Endothelial cell of umbilical vein (primary cell): ENCODE results near the gene CAMKV. TPM values are rescaled to one million over a fixed set of nuclear protein-coding genes. Genes with fewer than 3 reads are reported as not detected.

Source experiments
- BruUV-seq: library from RNA; stranded (reverse); fragments of 400-500 nt; replicated peaks from 2 replicates; lab custom pipeline; 2021; lab: Mats Ljungman, UMichigan
- CTCF ChIA-PET: fragments of 300-600, 350-600 bp; sonication (Branson Sonifier 250); formaldehyde crosslinking; loops from one replicate; lab custom pipeline; 2021; ENCODE audit warnings: antibody characterized with exemption, inconsistent platforms; lab: Charles Lee
- POLR2A ChIA-PET: fragments of 300-600, 350-600 bp; sonication (Branson Sonifier 250); formaldehyde crosslinking; loops from one replicate; lab custom pipeline; 2021; ENCODE audit warnings: antibody characterized with exemption, inconsistent platforms; lab: Charles Lee
- DNase-seq: peaks from one replicate; pipeline ENCODE4 v3.0.0-alpha.2; 2011; ENCODE audit warnings: low read depth, low spot score
- FAIRE-seq: peaks from 2 replicates; lab custom pipeline; 2011; peaks lifted over from hg19 to GRCh38; lab: Jason Lieb, UNC
- H2AFZ ChIP-seq: 2 replicates; pipeline ENCODE4 v1.6.0; 2012; ENCODE audit warnings: low read depth, low read length, control low read depth, inconsistent platforms
- H3K27ac ChIP-seq: 2 replicates; pipeline ENCODE4 v1.5.1; 2011; ENCODE audit warnings: low read depth, mild to moderate bottlenecking, control low read depth, low read length, moderate library complexity; ENCODE audit not compliant: insufficient read depth
- H3K27me3 ChIP-seq, 2 experiments: 2 replicates each; pipeline versions ENCODE4 v1.6.0 to v1.6.1; 2011; ENCODE audit warnings: low read length in 2 of 2, mixed read lengths in 1 of 2; ENCODE audit not compliant: control insufficient read depth in 2 of 2, insufficient read depth in 2 of 2
- H3K36me3 ChIP-seq, 2 experiments: 2 replicates in 1 of 2; 3 replicates in 1 of 2; pipeline ENCODE4 v1.5.1; 2011; ENCODE audit warnings: low read length in 2 of 2, mild to moderate bottlenecking in 1 of 2, moderate library complexity in 1 of 2; ENCODE audit not compliant: control insufficient read depth in 2 of 2, insufficient read depth in 2 of 2; ENCODE audit errors: extremely low read depth in 1 of 2
- H3K4me1 ChIP-seq: 3 replicates; pipeline ENCODE4 v1.5.1; 2011; ENCODE audit warnings: mild to moderate bottlenecking, low read length; ENCODE audit not compliant: control insufficient read depth, insufficient read depth; ENCODE audit errors: extremely low read depth
- H3K4me2 ChIP-seq: 2 replicates; pipeline ENCODE4 v1.6.1; 2011; ENCODE audit warnings: low read length, control low read depth, mixed read lengths; ENCODE audit not compliant: insufficient read depth
- H3K4me3 ChIP-seq, 3 experiments: fragments of 200-600 bp in 1 of 3; sonication (generic), shearing (Covaris generic) in 1 of 3; replicated peaks in 1 of 3; 2 replicates each; pipeline ENCODE4 v1.5.1; 2011 to 2016; ENCODE audit warnings: control low read depth in 3 of 3, low read length in 3 of 3, mild to moderate bottlenecking in 2 of 3, inconsistent platforms in 1 of 3, low read depth in 1 of 3, moderate library complexity in 1 of 3; ENCODE audit not compliant: insufficient read depth in 1 of 3
- H3K79me2 ChIP-seq: 2 replicates; pipeline ENCODE4 v1.6.0; 2012; ENCODE audit warnings: low read length, inconsistent platforms; ENCODE audit not compliant: control insufficient read depth, insufficient read depth
- H3K9ac ChIP-seq: replicated peaks from 2 replicates; pipeline ENCODE3; 2011; ENCODE audit warnings: low read length, control low read depth; ENCODE audit not compliant: insufficient read depth; ENCODE audit errors: extremely low read depth
- H3K9me1 ChIP-seq: replicated peaks from 3 replicates; pipeline ENCODE4 v1.6.0; 2011; ENCODE audit warnings: mild to moderate bottlenecking, low read length; ENCODE audit not compliant: control insufficient read depth, insufficient read depth; ENCODE audit errors: extremely low read depth
- H3K9me3 ChIP-seq: replicated peaks from 2 replicates; pipeline ENCODE4 v1.5.1; 2012; ENCODE audit warnings: low read length, inconsistent platforms; ENCODE audit not compliant: control insufficient read depth, insufficient read depth
- H4K20me1 ChIP-seq: replicated peaks from 2 replicates; pipeline ENCODE3; 2011; ENCODE audit warnings: mild to moderate bottlenecking, low read length; ENCODE audit not compliant: control insufficient read depth, insufficient read depth; ENCODE audit errors: extremely low read depth
- EZH2 ChIP-seq: IDR thresholded peaks from 2 replicates; pipeline ENCODE4 v1.6.1; 2012; ENCODE audit warnings: borderline replicate concordance, low read depth, mild to moderate bottlenecking, moderate library complexity, low read length, inconsistent platforms; ENCODE audit not compliant: severe bottlenecking
- FOS ChIP-seq: IDR thresholded peaks from 2 replicates; pipeline ENCODE4 v1.6.1; 2011; ENCODE audit warnings: mild to moderate bottlenecking, low read length, moderate library complexity, borderline replicate concordance; ENCODE audit not compliant: insufficient read depth
- GATA2 ChIP-seq: IDR thresholded peaks from 2 replicates; pipeline ENCODE4 v1.7.0; 2011; ENCODE audit warnings: low read depth, mild to moderate bottlenecking, moderate library complexity, mixed read lengths, low read length; ENCODE audit not compliant: insufficient read length, insufficient read depth
- JUN ChIP-seq: IDR thresholded peaks from 2 replicates; pipeline ENCODE4 v1.6.1; 2011; ENCODE audit warnings: borderline replicate concordance, low read depth; ENCODE audit not compliant: insufficient read length, insufficient read depth
- MYC ChIP-seq: IDR thresholded peaks from one replicate; pipeline ENCODE4 v1.6.1; 2011; ENCODE audit warnings: mild to moderate bottlenecking, low read depth, low read length
- POLR2A ChIP-seq: IDR thresholded peaks from 2 replicates; pipeline ENCODE4 v1.6.1; 2012; ENCODE audit warnings: low read depth, mild to moderate bottlenecking, control low read depth, low read length
- POLR2AphosphoS5 ChIP-seq: IDR thresholded peaks from 2 replicates; pipeline ENCODE4 v1.6.1; 2012; ENCODE audit warnings: low read depth, mild to moderate bottlenecking, control low read depth, low read length, moderate library complexity; ENCODE audit not compliant: insufficient read depth
- dilution Hi-C: fragments of 300-500 bp; cut with MboI; formaldehyde crosslinking; loops from one replicate; pipeline ENCODE4 v1.15.0; 2019; ENCODE audit warnings: low sequenced_read_pairs; ENCODE audit not compliant: extremely low pct_ligation_motif_present
- intact Hi-C: fragments of 100-400 bp; cut with micrococcal nuclease; formaldehyde crosslinking; loops from one replicate; pipeline ENCODE4 v1.10.0; 2022
- polyA plus RNA-seq, 4 experiments: library from polyadenylated mRNA; depleted of rRNA in 3 of 4; stranded (reverse) in 3 of 4; unstranded in 1 of 4; fragments of >200 nt; gene quantifications; 2 replicates each; pipeline versions ENCODE4 v1.2.1 to v1.2.3, GENCODE V29; 2011 to 2012; ENCODE audit warnings: missing spikeins in 1 of 4
- total RNA-seq: library from RNA; stranded (reverse); gene quantifications from 2 replicates; pipeline ENCODE4 v1.2.3, GENCODE V29; 2021
- TF ChIP-seq, protein P1 (sequence below): IDR thresholded peaks from 2 replicates; pipeline ENCODE4 v1.6.1; 2011; ENCODE audit not compliant: insufficient read depth, insufficient read length
- TF ChIP-seq, protein P2 (sequence below), 2 donors: IDR thresholded peaks; 1 replicate in 1 of 2; 2 replicates in 1 of 2; pipeline ENCODE4 v1.5.1; 2011; ENCODE audit warnings: low read length in 2 of 2, mild to moderate bottlenecking in 2 of 2, moderate library complexity in 2 of 2, control low read depth in 1 of 2, inconsistent platforms in 1 of 2, low read depth in 1 of 2; ENCODE audit not compliant: insufficient read depth in 1 of 2; ENCODE audit errors: extremely low read depth in 1 of 2

Gene CAMKV
- total and polyA plus RNA-seq, 2 donors (not counting 3 experiments of a cell fraction or from before 2014, with no cell fraction given), result not detected

DNA sequence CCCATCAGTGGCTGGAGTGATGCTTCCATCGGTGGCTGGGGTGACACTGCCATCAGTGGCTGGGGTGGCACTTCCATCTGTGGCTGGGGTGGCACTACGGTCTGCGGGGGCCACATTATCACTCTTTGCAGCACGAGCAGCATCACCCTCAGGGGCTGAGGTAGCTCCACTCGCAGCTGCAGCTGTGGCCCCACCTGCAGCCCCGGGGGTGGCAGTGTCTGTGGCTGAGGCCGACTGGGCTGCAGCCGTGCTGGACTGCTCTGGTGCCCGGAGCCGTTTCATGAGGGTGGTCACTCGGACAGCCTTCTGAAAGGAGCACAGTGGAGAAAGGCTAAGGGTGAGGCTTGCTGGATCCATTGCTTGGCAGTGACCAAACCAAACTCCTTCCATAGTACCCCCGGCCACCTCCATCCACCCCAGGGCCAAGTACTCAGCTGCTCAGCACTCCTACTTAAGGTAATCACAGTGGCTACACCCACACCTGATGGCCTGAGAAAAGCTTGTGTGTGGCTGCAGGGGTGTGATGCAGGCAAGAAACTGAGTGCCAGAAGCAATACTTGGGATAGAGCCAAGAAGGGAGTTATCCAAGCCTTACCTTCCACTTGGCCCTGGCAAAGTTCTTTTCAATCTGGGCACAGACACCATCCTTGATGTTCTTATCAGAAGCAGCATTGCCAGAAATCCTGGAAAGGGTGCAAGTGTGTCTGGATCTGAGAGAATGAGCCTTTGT lies 10.0 kb downstream of the CAMKV start:
- ChIA-PET CTCF (interaction anchor here (1.2 kb wide), 1 partner anchor 21 kb away, joined by 4 read pairs; no protein-coding TSS in a partner anchor), POLR2A (interaction anchor here (0.9 kb wide), 1 partner anchor 52 kb away, joined by 3 read pairs; no protein-coding TSS in a partner anchor)
- intact Hi-C loops, result no loop called here
- dilution Hi-C loops, result no loop called here
- H3K4me2 ChIP-seq, result no peak overlapping the region
- no peak overlapping the region for H3K27ac ChIP-seq
- no peak for DNase-seq
- H3K27me3 ChIP-seq, result peaks cover 0 to 9% of the 10 kb centered on the region in 2 experiments
- TF ChIP-seq JUN (no peak), POLR2AphosphoS5 (no peak)
- TF ChIP-seq, protein P1, sequence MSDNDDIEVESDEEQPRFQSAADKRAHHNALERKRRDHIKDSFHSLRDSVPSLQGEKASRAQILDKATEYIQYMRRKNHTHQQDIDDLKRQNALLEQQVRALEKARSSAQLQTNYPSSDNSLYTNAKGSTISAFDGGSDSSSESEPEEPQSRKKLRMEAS, result no peak
- H3K9me1 ChIP-seq, result no peaks in the 10 kb centered on the region
- peaks cover 3% of the 10 kb centered on the region for H3K79me2 ChIP-seq
- H3K9ac ChIP-seq, result no peak overlapping the region
- no peak for FAIRE-seq
- H3K9me3 ChIP-seq, result no peaks in the 10 kb centered on the region
- BruUV-seq, result no TSS peak
- H3K4me1 ChIP-seq, result peaks cover 12% of the 10 kb centered on the region
- H3K36me3 ChIP-seq, result no peaks in the 10 kb centered on the region
- no peak overlapping the region for H3K4me3 ChIP-seq
- no peaks in the 10 kb centered on the region for H4K20me1 ChIP-seq
- H2AFZ ChIP-seq, result no peak overlapping the region

DNA sequence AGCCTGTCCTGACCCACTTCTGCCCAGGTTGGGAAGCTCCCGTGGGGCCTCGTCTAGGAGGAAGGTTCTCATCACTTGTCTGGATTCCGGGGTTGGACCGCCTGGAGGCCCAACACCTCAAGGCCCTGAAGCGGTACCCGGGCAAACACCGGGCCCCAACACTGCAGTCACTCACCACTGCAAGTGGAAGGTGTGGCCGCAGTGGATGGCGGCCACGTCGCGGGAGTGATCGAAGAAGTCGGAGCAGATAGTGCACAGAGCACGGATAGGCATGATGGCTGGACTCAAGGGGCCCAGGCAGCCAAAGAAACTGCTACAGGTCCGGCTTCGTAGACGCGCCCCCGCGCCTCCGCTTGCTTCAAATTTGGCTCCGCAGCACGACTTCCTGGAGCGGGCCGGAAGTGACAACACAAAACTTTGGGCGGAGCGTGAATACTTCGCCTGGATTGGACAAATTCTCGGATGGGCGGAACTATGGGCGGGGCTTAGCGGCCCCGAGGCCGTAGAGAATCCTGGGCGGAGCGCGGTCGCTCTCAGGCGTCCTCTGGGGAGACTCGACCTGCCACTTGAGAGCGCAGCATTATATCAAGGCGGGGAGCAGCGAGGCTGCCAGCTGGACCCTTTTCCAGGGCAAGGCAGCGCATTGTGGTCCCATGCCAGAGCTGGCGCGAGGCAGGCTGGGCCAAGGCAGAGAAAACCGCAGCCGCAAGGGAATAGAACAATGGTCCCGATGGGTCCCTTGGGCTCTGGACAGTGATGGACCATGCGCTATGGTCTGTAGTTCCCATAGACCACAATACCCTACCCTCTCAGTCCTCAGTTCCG lies 13.3 kb downstream of the CAMKV start, which contains the start of gene TRAIP:
Gene TRAIP, minus strand, starts transcription at position 384 of the 825 bp plus-strand sequence. Its CDS starts 111 bp downstream, at position 273.
- TF ChIP-seq POLR2A, result peak; percentile 72
- no peak for TF ChIP-seq JUN
- TF ChIP-seq, protein P2, sequence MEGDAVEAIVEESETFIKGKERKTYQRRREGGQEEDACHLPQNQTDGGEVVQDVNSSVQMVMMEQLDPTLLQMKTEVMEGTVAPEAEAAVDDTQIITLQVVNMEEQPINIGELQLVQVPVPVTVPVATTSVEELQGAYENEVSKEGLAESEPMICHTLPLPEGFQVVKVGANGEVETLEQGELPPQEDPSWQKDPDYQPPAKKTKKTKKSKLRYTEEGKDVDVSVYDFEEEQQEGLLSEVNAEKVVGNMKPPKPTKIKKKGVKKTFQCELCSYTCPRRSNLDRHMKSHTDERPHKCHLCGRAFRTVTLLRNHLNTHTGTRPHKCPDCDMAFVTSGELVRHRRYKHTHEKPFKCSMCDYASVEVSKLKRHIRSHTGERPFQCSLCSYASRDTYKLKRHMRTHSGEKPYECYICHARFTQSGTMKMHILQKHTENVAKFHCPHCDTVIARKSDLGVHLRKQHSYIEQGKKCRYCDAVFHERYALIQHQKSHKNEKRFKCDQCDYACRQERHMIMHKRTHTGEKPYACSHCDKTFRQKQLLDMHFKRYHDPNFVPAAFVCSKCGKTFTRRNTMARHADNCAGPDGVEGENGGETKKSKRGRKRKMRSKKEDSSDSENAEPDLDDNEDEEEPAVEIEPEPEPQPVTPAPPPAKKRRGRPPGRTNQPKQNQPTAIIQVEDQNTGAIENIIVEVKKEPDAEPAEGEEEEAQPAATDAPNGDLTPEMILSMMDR (IDR thresholded peaks at IDR 0.05; ENCODE audit: extremely low read depth in 1 of 2, insufficient read depth in 1 of 2, low read depth in 1 of 2, low read length in 2 of 2), result no peak
- peak; percentile 45 for TF ChIP-seq POLR2AphosphoS5
- TF ChIP-seq, protein P1, result peak; percentile 33
- TF ChIP-seq EZH2, result no peak
- no peak for TF ChIP-seq GATA2
- TF ChIP-seq FOS, result no peak
- TF ChIP-seq MYC, result no peak
- peaks cover 12% of the 10 kb centered on the region for H3K4me1 ChIP-seq
- no peaks in the 10 kb centered on the region for H4K20me1 ChIP-seq
- no peak within 1 kb of the TSS for H3K27ac ChIP-seq
- H3K9me1 ChIP-seq, result no peaks in the 10 kb centered on the region
- peaks cover 3% of the 10 kb centered on the region for H3K79me2 ChIP-seq
- no peaks in the 10 kb centered on the region for H3K27me3 ChIP-seq
- dilution Hi-C loops (no loop called here), intact Hi-C loops (loop anchor here (2.0 kb wide), 1 partner anchor 50 kb away; no protein-coding TSS in a partner anchor)
- peak; percentile 97 for DNase-seq
- BruUV-seq, result TSS peak; percentile 59
- peak within 1 kb of the TSS; percentile 84 for H3K4me2 ChIP-seq
- FAIRE-seq, result peak; percentile 99
- CTCF ChIA-PET, result interaction anchor here (1.2 to 1.3 kb wide), 2 partner anchors 12 to 53 kb away, joined by 3 to 5 read pairs; partner anchors contain the start of gene INKA1
- no peaks in the 10 kb centered on the region for H3K36me3 ChIP-seq
- peak within 1 kb of the TSS; percentile 97 for H2AFZ ChIP-seq
- peak within 1 kb of the TSS; percentile 52 for H3K9ac ChIP-seq
- peak within 1 kb of the TSS; percentile 41 to 64 (median 54) for H3K4me3 ChIP-seq
- H3K9me3 ChIP-seq, result no peaks in the 10 kb centered on the region
- POLR2A ChIA-PET, result no interaction called here
